Occipital lobe (tissue), 2 donors: ENCODE results near the gene C9orf40. TPM values are rescaled to one million over a fixed set of nuclear protein-coding genes. Genes with fewer than 3 reads are reported as not detected.

Source experiments
- DNase-seq: peaks from one replicate; lab custom pipeline; 2025; lab: John Stamatoyannopoulos, UW
- total RNA-seq: library from RNA; depleted of rRNA; stranded (reverse); fragments of >200 nt; gene quantifications from one replicate; pipeline ENCODE4 v1.2.3, GENCODE V29; 2014

Gene C9orf40, protein sequence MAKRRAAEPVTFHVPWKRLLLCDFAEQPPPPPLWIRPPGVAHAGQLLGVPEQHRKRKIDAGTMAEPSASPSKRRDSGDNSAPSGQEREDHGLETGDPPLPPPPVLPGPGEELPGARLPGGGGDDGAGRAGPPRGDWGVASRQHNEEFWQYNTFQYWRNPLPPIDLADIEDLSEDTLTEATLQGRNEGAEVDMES
- 15.0 TPM for total RNA-seq

DNA sequence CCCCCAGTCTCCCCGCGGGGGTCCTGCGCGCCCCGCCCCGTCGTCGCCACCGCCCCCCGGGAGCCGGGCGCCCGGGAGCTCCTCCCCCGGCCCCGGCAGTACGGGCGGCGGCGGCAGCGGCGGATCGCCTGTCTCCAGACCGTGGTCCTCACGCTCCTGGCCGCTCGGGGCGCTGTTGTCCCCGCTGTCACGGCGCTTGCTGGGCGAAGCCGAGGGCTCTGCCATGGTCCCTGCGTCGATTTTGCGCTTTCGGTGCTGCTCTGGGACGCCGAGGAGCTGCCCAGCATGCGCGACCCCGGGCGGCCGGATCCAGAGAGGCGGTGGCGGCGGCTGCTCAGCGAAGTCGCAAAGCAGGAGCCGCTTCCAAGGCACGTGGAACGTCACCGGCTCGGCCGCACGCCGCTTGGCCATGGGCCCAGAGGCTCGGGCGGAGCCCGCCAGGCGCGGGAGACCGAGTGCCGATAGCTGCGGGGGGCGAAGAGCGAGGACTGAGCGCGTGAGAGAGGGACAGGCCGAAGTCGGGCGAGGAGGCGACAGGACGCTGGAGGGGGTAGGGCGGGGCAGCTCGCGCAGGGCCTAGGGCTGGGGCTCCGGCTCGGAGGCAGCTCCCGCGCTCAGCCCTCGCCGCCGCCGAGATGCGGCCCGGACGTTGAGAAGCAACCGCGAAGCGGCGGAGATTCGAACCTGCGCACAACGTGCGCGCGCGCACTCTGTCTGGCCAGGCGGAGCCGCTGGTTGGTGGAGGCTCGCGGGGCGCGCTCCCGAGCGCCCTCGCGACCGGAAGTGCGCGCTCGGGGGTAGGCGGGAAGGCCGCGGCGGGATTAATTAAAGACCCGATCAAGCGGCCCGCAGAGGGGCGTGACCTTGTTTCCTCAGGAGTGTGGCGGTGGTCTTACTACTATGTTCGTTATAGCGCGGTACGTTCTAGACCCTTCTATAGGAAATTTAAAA lies at the start of gene C9orf40:
TSS of gene C9orf40 (minus strand) at position 712 of the 951 bp plus-strand sequence. CDS start at position 411, 301 bp downstream.
- peak; percentile 84 for DNase-seq

DNA sequence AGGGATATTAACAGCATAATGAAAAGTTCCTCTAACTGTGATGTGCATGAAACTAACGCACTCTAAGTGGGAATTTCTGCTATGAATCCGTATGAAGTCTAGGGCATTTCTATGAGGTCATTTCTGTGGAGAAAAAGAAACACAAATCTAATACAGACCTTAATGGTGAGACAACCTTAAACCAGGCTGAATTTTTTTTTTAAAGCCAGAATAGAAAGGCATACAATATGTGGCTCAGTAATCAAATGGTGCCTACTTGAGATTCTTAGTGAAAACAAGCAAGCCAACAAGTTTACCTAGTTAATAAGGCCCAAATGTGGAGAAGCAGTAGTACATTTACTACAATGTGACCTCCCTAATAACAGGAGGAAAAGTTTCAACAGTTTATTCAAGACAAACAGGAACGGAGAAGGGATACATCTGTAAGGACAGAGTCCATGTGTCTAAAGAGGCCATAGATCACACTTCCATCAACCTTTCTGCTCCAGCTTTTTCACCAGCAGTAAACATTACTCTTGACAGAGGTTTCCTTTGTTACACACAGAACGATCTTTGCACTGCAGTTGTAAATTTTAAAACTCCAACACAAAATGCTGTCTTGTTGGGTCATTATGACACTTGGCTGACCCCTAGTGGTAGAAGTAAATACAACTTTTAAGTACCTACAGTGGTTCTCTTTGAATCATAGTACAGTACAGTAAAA lies 49.2 kb upstream of the C9orf40 start:
- no peak for DNase-seq

DNA sequence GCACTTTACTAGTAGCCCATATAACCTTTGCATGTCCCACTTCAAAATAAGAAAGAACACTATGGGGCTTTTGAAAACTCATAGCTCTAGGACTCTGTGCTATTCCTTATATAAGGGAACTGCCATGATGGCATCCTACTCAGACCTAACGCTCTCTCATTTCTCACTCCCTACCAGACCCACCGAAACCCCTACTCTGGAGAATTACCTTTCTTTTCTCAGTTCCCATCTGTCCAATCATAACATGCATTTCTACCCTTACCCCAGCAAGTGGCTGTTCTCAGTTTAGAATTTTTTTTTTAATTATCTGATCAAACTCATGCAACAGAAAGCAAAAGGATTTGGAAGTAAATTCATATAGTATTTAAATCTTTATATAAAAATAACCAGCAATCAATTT lies 48.1 kb upstream of the C9orf40 start:
- DNase-seq = no peak

DNA sequence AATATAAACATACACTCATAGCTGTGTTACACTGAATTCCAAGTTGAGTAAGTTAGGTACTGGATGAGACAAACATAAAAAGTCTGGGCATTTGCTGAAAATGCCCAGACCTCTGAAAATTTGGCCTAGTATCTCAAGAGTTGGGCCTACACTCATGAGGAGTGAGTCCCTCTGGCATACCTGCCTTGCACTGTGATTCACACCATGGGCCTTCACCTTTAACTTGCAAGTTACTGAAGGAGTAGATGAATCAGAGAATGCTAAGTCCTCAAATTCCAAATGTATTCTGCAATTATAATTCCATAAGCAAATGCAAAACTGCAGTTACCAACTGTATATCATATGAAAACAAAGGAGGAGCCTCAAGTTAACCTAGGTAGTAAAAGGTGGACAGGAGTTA lies 32.3 kb upstream of the C9orf40 start:
- DNase-seq = no peak

DNA sequence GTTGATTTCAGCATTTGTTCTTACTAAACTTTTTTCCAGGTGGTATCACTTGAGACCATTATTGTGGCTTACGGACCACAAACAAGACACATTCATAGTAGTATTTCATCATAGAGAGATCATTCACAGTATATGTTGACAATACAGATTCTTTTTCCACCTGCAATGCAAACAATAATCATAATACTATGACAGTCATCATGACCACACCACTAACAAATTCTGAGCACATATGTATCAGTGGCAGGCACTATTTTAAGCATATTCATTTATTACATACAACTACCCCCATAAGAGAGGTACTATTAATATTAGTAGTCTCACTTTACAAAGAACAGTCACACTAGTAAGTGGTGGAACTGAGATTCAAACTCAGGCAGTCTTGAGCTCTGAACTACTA lies 31.0 kb upstream of the C9orf40 start:
- DNase-seq = no peak

DNA sequence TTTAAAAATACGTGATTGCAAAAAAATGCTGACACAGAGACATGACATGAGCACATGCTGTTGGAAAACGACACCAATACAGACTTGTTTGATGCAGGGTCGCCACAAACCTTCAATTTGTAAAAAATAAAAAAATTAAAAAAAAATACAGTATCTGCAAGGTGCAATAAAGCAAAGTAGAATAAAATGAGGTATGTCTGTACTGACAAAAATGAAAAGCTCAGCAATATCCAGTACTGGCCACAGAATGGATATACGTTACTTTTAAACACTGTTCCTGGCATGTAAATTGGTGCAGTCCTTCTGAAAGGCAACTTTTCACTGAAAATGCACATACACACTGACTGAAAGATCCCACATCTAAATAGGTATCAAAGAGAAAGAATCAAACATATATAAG lies 27.1 kb upstream of the C9orf40 start:
- no peak for DNase-seq

DNA sequence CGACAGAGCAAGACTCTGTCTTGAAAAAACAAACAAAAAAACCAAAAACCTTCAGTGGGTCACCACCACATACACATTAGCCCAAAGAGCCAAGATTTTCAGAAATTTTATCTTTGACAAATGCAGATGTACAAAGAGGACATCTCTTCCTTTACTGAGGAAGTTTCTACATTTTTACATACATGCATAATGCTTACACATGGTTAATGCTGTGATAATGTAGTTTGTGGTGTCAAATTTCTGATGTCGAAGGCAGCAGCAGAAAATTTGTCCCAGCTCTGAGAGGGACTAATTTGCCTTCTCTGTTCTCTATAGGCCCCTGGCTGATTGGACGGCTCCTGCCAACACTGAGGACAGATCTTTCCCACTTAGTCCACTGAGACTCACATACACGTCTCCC lies 24.6 kb upstream of the C9orf40 start:
- no peak for DNase-seq

DNA sequence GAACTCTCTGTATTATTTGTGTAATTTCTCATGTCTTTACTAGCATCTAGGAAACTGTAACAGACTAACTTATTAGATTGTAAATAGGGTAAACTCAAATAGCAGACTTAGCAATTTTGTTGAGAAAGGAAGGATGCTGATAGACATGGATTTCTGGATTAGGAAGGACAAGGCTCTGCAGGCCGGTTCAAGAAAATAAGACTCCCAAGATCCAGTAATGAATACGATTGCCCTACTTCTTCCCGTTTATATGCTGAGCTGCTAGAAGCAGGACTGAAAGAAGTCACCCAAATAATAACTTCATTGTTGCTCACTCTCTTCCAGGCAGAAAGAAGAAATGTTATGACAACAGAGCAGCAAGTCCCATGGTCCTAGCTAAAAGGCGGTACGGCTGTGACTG lies 22.8 kb upstream of the C9orf40 start:
- DNase-seq = no peak

DNA sequence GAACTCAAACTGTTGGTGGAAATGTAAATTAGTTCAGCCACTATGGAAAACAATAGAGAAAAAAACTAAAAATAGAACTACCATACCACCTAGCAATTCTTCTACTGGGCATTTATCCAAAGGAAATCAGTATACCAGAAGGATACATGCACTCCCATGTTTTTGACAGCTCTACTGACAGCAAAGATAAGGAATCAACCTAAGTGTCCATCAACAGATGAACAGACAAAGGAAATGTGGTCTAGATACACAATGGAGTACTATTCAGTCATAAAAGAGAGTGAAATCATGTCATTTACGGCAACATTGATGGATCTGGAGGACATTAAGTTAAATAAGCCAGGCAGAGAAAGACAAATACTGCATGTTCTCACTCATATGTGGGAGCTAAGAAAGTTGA lies 21.8 kb upstream of the C9orf40 start:
- DNase-seq = no peak

DNA sequence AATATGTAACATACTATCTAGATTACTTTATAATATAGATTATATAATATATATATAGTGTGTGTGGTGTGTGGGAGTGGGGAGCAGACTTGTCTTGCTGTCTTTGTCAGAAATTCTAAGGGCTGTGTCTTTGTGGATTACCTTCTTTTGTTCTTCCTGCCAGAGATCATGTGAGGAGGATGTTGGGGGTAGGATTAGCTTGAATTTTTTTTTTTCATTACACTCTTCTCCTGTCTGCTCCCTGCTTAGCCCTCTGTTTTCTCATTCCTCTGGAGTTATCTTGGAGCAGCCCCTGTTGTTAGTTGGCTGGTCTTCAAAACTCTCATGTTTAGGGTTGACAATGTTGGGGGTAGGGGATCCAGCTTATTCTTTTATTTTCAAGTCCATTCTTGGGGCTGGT lies 21.0 kb upstream of the C9orf40 start:
- DNase-seq = no peak

DNA sequence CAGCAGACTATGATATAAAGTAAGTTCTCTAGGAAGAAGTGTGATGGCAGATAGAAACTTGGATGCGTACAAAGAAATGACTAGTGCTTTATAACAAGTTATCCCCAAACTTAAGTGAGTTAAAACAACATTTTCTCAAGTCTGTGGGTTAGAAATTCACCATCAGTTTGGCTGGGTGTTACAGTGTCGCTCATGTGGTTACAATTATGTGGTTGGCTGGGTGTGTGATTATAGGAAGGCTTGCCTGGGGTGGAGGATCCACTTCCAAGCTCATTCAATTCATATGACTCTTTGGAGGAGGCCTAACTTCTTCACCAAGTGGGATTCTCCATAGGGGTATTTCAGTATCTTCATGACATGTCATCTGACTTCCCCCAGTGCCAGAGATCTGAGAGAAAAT lies 10.3 kb upstream of the C9orf40 start:
- no peak for DNase-seq

DNA sequence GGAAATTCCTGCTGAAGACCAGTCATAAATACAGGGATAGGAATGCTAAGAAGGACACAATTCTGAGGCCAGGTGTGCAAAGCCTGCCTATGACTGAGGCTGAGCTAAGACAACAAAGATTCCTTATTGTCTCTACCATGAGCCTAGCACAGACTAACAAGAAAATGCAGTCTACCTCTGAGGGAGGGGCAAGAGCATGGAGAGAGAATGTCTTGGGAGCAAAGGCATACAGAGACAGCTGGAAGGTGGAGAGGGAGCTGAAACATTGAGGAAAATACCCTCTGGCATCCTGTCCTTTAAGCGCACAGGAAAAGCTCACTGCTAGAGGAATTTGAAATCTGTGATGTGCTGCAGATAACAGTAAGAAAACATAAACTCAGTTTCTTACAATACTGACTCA lies 8.8 kb upstream of the C9orf40 start:
- no peak for DNase-seq

DNA sequence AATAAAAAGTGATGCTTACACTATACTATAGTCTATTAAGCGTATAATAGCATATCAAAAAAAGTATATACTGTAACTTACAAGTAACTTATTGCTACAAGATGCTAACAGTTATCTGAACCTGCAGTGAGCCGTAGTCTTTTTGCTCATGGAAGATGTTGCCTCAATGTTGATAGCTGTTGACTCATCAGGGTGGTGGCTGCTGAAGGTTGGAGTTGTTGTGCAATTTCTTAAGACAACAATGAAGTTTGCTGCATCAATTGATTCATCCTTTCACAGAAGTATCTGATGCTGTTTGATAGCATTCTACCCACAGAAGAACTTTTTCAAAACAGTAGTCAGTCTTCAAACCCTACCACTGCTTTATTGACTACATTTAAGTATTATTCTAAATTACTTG lies 7.8 kb upstream of the C9orf40 start:
- no peak for DNase-seq

DNA sequence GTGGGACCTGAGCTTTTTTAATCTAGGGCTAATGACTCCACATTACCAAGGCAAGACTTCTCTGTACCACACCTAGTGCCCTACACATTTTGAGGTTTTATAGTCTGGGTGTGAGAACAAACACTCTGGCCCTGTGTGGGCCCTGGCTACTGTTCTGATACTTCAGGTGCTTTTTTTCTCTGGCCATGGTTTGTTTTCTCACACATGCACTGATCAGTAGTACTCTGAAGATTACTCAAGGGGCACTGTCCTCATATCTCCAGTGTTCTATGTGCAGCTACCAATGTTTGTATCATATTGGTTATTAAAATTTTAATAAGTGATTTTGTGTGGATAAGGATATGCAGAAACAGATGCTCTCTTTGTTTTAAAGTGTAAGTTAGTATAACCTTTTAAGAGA lies 5.9 kb upstream of the C9orf40 start:
- DNase-seq = no peak

DNA sequence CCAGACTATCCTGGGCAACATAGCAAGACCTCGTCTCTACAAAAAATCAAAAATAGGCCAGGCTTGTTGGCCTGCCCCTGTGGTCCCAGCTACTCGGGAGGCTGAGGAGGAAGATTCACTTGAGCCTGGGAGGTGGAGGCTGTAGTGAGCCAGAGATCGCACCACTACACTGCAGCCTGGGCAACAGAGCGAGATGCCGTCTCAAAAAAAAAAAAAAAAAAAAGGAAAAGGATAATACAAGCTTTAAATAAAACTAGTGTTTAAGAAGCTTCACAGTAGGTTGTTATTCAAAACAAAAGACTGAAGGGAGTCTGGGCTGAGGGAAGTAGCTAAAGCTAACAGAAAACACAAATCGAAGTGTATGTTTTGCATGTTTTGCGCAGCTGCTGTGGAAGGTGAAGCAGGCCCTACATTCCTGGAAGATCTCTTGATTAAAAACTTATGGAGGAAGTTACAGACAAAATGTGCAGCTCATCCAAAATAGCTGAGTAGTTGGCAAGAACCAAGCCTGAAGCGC lies 581 bp upstream of the C9orf40 start:
- DNase-seq = peak; percentile 17

DNA sequence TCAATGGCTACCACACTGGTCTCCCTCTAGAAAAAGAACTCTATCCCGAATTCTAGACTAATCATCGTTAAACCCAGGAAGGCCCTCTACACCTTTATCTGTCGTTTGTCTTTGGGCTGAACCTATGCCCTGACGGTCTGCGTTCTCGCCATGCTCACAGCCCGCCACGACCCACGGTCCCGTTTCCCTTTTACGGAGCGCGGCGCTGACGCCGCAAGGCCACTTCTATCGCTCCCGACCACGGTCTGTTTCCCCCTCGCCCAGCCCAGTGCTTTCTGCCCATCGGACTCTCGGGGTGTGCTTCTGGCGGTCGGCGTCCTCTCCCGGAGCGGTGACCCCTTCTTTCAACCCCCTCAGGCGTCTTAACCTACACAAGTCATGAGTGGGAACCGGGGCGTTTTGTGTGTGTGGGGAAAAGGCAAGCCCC lies 974 bp downstream of the C9orf40 start:
- DNase-seq = peak; percentile 19

DNA sequence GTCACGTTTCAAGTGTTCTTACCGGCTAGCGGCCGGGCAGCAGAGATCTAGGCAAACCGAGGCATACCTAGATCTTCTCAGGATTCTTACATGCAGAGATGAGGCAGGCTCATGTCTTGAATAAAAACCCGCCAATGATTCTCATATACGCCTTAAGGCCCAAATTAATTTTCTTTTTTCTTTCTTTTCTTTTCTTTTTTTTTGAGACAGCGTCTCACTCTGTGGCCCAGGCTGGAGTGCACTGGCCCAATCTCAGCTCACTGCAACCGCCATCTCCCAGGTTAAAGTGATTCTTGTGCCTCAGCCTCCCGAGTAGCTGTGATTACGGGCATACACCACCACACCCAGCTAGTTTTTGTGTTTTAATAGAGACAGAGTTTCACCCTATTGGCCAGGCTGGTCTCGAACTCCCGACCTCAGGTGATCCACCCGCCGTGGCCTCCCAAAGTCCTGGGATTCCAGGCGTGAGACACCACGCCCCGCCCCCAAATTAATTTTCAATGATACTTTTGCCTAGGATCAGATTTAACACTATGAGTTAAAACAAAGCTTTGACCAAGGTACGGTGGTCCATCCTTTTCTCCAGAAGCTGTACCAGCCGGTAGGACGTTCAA lies 1.5 kb downstream of the C9orf40 start:
- no peak for DNase-seq

DNA sequence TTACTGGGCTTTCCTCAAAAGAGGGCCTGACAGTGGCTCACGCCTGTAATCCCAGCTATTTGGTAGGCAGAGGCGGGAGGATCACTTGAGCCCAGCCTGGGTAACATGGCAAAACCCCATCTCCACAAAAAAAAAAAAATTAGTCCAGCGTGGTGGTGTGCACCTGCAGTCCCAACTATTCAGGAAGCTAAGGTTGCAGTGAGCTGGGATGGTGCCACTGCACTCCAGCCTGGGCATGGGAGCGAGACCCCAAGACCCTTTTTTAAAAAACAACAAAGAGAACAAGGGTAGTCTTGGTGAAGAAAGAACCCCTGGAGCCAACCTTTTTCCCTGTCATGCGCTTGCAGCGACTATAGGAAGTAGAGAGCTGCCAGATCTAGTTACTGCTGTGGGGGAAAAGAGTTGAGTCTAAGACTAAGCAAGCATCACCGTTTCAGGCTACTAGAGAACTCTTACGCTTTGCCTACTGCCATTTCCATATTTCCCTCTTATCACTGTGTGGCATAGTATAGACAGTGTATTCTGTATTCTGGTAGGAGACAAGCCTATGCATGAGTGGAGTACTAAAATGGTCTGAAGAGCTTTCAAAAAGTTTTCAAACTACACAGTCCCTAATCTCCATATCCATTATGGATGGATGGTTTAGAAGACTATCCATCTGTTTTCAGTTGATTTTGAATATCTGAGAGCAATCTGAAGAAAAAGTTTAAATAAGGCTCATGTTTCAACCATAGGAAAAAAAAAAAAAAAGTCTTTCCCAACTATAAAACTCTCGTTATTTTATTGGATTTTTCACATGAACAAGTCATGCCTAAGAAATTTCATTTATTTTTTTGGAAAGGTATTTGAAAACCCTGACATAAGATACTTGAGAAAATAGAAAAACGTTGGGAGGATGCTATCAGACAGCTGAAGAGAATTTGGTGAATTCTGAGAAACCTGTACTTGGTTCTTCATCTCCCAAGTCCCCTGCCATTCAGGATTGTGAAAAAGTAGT lies 2.6 kb downstream of the C9orf40 start:
- DNase-seq = no peak

DNA sequence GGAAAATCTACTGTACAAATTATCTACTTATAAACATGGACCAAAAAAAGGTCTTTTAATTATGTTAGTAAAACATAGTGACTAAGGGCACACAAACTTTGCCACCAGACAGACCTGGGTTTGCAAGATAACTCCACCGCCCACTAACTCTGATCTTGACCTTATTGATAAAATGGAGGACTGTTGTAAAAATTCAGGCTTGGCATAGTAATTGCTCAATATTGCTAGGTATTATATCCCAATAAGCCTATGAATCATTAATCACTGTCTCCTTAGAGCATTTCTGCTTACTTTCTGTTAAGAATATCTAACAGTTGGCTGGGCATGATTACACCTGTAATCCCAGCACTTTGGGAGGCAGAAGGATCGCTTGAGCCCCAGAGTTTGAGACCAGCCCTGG lies 3.8 kb downstream of the C9orf40 start:
- DNase-seq = no peak

DNA sequence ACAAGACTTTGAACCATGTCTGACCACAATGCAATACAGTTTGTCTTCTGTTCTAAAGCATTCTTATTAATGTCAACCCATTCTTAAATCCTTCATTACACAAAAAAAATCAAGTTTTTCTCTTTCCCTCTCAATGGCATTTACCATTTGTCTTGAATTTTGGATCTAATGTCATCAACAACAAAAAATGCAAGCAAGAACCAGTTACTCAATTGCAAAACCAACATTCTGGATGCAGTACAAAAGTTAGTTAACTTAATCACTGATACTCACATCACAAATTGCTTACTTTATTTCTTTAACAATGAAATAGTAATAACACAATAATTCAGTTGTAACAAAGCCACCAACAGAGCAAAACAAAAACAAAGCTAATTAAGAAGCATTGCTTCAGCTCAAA lies 6.0 kb downstream of the C9orf40 start:
- no peak for DNase-seq
